ENCODE data around the gene RPS28. TPM values are rescaled to one million over a fixed set of nuclear protein-coding genes. Genes with fewer than 3 reads are reported as not detected.

The RPS28 gene
- polyA plus RNA-seq, 1 donor (not counting 4 experiments of a cell fraction or from before 2014, with no cell fraction given), result 960 TPM

DNA sequence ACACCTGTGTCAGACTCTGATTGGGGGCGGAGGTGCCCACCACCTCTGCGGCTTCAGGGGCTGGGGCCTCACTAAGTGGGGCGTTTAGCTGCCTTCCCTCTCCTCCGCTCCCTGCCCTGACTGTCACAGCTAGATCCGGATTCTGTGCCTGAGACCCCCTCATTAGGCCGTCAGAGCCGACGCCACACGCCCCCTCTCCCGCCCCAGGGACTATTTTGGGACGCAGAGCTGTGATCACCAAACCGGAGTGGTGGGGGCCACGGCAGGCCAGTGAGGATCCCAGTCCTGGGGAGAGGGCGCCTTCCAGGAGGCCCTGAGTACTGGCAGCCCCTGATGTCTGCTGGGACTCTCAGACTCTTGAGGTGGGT lies 21.0 kb downstream of the RPS28 start:
- TF ChIP-seq EZH2 (IDR thresholded peaks at IDR 0.05; ENCODE audit: low read length), result no peak
- TF ChIP-seq, protein P1, sequence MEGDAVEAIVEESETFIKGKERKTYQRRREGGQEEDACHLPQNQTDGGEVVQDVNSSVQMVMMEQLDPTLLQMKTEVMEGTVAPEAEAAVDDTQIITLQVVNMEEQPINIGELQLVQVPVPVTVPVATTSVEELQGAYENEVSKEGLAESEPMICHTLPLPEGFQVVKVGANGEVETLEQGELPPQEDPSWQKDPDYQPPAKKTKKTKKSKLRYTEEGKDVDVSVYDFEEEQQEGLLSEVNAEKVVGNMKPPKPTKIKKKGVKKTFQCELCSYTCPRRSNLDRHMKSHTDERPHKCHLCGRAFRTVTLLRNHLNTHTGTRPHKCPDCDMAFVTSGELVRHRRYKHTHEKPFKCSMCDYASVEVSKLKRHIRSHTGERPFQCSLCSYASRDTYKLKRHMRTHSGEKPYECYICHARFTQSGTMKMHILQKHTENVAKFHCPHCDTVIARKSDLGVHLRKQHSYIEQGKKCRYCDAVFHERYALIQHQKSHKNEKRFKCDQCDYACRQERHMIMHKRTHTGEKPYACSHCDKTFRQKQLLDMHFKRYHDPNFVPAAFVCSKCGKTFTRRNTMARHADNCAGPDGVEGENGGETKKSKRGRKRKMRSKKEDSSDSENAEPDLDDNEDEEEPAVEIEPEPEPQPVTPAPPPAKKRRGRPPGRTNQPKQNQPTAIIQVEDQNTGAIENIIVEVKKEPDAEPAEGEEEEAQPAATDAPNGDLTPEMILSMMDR (optimal IDR thresholded peaks at IDR 0.05 in 1 of 3, IDR thresholded peaks at IDR 0.05 in 1 of 3, conservative IDR thresholded peaks at IDR 0.05 in 1 of 3; ENCODE audit: extremely low read depth in 1 of 3, insufficient read depth in 2 of 3, low read length in 3 of 3), result no peak
- DNase-seq (ENCODE audit: low read depth, low spot score), result no peak
- Histone ChIP-seq H3K9me1 (ENCODE audit: control insufficient read depth, extremely low read depth, insufficient read depth, low read length) (no peaks in the 10 kb centered on the region), H3K9ac (ENCODE audit: control insufficient read depth, extremely low read depth, insufficient read depth, low read length) (no peak overlapping the region), H3K79me2 (ENCODE audit: control insufficient read depth, insufficient read depth, low read length) (no peaks in the 10 kb centered on the region), H3K4me1 (ENCODE audit: control insufficient read depth, extremely low read depth, insufficient read depth, low read length) (no peaks in the 10 kb centered on the region), H4K20me1 (ENCODE audit: control insufficient read depth, extremely low read depth, insufficient read depth, low read length) (no peaks in the 10 kb centered on the region), H2AFZ (ENCODE audit: control insufficient read depth, low read length) (no peak overlapping the region), H3K4me3 (ENCODE audit: control insufficient read depth in 2 of 3, extremely low read depth in 1 of 3, insufficient read depth in 2 of 3, low read depth in 1 of 3, low read length in 3 of 3) (no peak overlapping the region), H3K27me3 (ENCODE audit: control insufficient read depth, extremely low read depth, insufficient read depth, low read length) (peaks cover 8% of the 10 kb centered on the region), H3K4me2 (ENCODE audit: control insufficient read depth, extremely low read depth, insufficient read depth, low read depth, low read length) (no peak overlapping the region), H3K9me3 (ENCODE audit: control insufficient read depth, low read depth, low read length) (no peaks in the 10 kb centered on the region), H3K36me3 (ENCODE audit: control insufficient read depth in 2 of 2, extremely low read depth in 1 of 2, insufficient read depth in 2 of 2, low read length in 2 of 2) (no peaks in the 10 kb centered on the region), H3K27ac (ENCODE audit: control insufficient read depth, insufficient read depth, low read length) (no peak overlapping the region)
- dilution Hi-C loops (cut with MboI; ENCODE audit: extremely low pct_ligation_motif_present, low sequenced_read_pairs), result no loop called here
- FAIRE-seq, result no peak

DNA sequence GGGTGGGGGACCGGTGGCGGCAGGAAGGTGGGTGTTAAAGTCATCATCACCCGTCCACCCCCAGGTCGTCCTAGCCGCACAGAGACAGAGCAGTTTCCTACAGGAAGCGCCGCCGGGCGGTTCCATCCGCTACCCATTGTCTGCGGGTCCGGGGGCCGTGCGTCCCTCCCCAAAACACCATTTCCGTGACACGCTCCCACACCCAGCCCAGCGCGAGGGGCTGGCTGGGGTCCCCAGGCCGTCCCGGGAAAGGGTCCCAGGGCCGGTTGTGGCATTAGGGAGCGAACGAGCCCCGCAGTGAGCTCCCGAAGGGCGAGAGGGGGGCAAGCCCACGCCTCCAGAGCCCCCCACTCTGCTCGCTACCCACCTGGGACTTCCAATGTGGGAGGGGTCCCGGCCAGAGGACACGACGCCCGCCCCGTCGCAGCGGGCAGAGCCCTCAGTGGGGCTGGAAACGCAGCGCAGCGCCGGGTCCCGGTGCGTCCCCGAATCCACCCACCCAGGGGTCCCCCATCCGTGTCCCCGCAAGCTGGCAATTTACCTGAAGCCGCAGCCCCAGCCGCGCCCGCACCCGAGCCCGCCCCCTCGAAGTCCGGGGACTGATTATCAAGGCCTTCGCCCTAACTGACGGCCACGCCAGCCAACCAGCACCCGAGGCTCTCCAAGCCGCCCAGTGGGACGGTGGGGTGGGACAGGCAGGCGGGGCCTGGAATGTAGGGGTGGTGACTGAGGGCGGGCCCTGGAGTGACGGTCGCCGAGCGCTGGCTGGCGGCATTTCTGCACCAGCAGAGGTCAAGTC lies 21.6 kb downstream of the RPS28 start, which contains the start of gene KANK3:
TSS of gene KANK3 (minus strand) at position 579 of the 799 bp plus-strand sequence. CDS start 5,434 bp downstream, outside the sequence.
- Histone ChIP-seq H3K4me1 (ENCODE audit: control insufficient read depth, extremely low read depth, insufficient read depth, low read length) (no peaks in the 10 kb centered on the region), H3K27me3 (ENCODE audit: control insufficient read depth, extremely low read depth, insufficient read depth, low read length) (peaks cover 8% of the 10 kb centered on the region), H3K27ac (ENCODE audit: control insufficient read depth, insufficient read depth, low read length) (no peak within 1 kb of the TSS), H3K4me2 (ENCODE audit: control insufficient read depth, extremely low read depth, insufficient read depth, low read depth, low read length) (peak within 1 kb of the TSS; percentile 15), H3K36me3 (ENCODE audit: control insufficient read depth in 2 of 2, extremely low read depth in 1 of 2, insufficient read depth in 2 of 2, low read length in 2 of 2) (no peaks in the 10 kb centered on the region), H3K9me3 (ENCODE audit: control insufficient read depth, low read depth, low read length) (no peaks in the 10 kb centered on the region), H4K20me1 (ENCODE audit: control insufficient read depth, extremely low read depth, insufficient read depth, low read length) (no peaks in the 10 kb centered on the region), H3K79me2 (ENCODE audit: control insufficient read depth, insufficient read depth, low read length) (no peaks in the 10 kb centered on the region), H3K9me1 (ENCODE audit: control insufficient read depth, extremely low read depth, insufficient read depth, low read length) (no peaks in the 10 kb centered on the region), H3K9ac (ENCODE audit: control insufficient read depth, extremely low read depth, insufficient read depth, low read length) (no peak within 1 kb of the TSS), H3K4me3 (ENCODE audit: control insufficient read depth in 2 of 3, extremely low read depth in 1 of 3, insufficient read depth in 2 of 3, low read depth in 1 of 3, low read length in 3 of 3) (peak within 1 kb of the TSS; percentile 29 to 40 (median 38)), H2AFZ (ENCODE audit: control insufficient read depth, low read length) (peak within 1 kb of the TSS; percentile 26)
- DNase-seq (ENCODE audit: low read depth, low spot score) (peak; percentile 78), FAIRE-seq (peak; percentile 57)
- dilution Hi-C loops (cut with MboI; ENCODE audit: extremely low pct_ligation_motif_present, low sequenced_read_pairs), result no loop called here
- no peak for TF ChIP-seq EZH2 (IDR thresholded peaks at IDR 0.05; ENCODE audit: low read length)
- TF ChIP-seq, protein P1 (optimal IDR thresholded peaks at IDR 0.05 in 1 of 3, IDR thresholded peaks at IDR 0.05 in 1 of 3, conservative IDR thresholded peaks at IDR 0.05 in 1 of 3; ENCODE audit: extremely low read depth in 1 of 3, insufficient read depth in 2 of 3, low read length in 3 of 3), result no peak
